A549 treated with Mapracorat at 1 μM for 4 hours (cell line): ENCODE measurements around the gene SPRR2E. TPM values are rescaled to one million over a fixed set of nuclear protein-coding genes. Genes with fewer than 3 reads are reported as not detected.

ENCODE experiments used
- total RNA-seq: library from RNA; stranded (reverse); fragments of 200-300 nt; extraction: Qiagen RNA extraction; gene quantifications from 5 replicates; pipeline ENCODE4 v1.2.3, GENCODE V29; 2022

The SPRR2E gene
- total RNA-seq = not detected in 5 replicates

DNA sequence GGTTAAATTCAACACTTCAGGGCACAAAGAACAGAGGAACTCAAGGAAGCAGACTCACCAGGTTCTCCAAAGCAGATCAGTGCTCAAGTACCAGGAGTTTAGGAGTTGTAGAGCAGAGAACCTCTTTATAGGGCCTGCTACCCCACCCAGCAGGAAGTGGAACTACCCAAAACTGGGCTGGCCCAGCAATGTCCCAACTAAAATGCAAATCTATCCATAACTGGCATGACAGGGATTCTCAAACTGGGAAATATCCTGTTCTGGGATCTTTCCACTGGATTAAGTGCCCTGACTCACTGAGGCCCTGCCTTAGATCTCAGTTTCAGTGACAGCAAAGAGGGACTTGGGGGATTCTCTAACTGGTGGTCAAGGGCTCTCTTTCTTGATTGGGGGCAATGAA lies at the start of gene SPRR2E:
Gene SPRR2E (minus strand): TSS at position 101 of the 400 bp plus-strand sequence. CDS start 775 bp downstream, outside the sequence.

DNA sequence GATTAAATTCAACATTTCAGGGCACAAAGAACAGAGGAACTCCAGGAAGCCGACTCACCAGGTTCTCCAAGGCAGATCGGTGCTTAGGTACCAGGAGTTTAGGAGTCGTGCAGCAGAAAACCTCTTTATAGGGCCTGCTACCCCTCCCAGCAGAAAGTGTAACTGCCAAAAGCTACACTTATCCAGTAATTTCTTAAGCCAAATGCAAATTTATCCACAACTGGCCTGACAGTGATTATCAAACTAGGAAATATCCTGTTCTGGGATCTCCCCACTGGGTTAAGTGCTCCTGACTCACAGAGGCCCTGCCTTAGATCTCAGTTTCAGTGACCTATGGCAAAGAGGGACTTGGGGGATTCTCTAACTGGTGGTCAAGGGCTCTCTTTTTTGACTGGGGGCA lies 19.1 kb upstream of the SPRR2E start, which contains the start of gene SPRR2F:
Gene SPRR2F (minus strand): TSS at position 101 of the 400 bp plus-strand sequence. CDS start 783 bp downstream, outside the sequence.

DNA sequence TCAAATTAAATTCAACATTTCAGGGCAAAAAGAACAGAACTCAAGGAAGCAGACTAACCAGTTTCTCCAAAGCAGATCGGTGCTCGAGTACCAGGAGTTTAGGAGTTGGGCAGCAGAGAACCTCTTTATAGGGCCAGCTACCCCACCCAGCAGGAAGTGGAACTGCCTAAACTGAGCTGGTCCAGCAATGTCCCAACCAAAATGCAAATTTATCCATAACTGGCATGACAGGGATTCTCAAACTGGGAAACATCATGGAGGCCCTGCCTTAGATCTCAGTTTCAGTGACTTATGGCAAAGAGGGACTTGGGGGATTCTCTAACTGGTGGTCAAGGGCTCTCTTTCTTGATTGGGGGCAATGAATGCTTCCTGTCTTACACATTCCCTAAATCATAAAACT lies 22.8 kb downstream of the SPRR2E start, which contains the start of gene SPRR2B:
Gene SPRR2B (minus strand): TSS at position 101 of the 400 bp plus-strand sequence. CDS start 772 bp downstream, outside the sequence.

DNA sequence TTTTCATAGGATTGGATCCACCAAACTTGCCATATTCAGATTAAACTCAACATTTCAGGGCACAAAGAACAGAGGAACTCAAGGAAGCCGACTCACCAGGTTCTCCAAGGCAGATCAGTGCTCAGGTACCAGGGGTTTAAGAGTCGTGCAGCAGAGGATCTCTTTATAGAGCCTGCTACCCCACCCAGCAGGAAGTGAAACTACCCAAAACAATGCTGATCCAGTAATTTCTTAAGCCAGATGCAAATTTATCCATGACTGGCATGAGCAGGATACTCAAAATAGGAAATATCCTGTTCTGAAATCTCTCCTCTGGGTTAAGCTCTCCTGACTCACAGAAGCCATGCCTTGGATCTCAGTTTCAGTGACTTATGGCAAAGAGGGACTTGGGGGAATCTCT lies 37.0 kb downstream of the SPRR2E start, which contains the start of gene SPRR2A:
Gene SPRR2A (minus strand): TSS at position 138 of the 400 bp plus-strand sequence. CDS start 777 bp downstream, outside the sequence.

Other genes starting within 250 kb of the SPRR2E start
- not detected in 5 replicates for gene LCE7A, start 234.5 kb downstream of the SPRR2E start, total RNA-seq
- gene SMCP, start 216.2 kb downstream of the SPRR2E start, total RNA-seq = not detected in 5 replicates
- gene IVL, start 186.0 kb downstream of the SPRR2E start, total RNA-seq = 0.06 to 0.13 TPM (median 0.10 TPM) in 3 of 5 replicates, not detected in the others
- gene SPRR5, start 147.3 kb downstream of the SPRR2E start, total RNA-seq = not detected in 5 replicates
- gene SPRR4, start 123.9 kb downstream of the SPRR2E start, total RNA-seq = not detected in 5 replicates
- gene SPRR1A, start 110.4 kb downstream of the SPRR2E start, total RNA-seq = not detected in 5 replicates
- gene SPRR3, start 92.8 kb downstream of the SPRR2E start, total RNA-seq = not detected in 5 replicates
- not detected in 5 replicates for gene SPRR1B, start 63.3 kb downstream of the SPRR2E start, total RNA-seq
- gene SPRR2D, start 53.4 kb downstream of the SPRR2E start, total RNA-seq = not detected in 5 replicates
- gene SPRR2A, start 37.0 kb downstream of the SPRR2E start, total RNA-seq = not detected in 5 replicates
- gene SPRR2B, start 22.9 kb downstream of the SPRR2E start, total RNA-seq = not detected in 5 replicates
- not detected in 5 replicates for gene SPRR2F, start 19.0 kb upstream of the SPRR2E start, total RNA-seq
- gene SPRR2G, start 56.4 kb upstream of the SPRR2E start, total RNA-seq = not detected in 5 replicates
- not detected in 5 replicates for gene LELP1, start 108.9 kb upstream of the SPRR2E start, total RNA-seq
- not detected in 5 replicates for gene PRR9, start 123.1 kb upstream of the SPRR2E start, total RNA-seq
- not detected in 5 replicates for gene LORICRIN, start 165.2 kb upstream of the SPRR2E start, total RNA-seq
- gene PGLYRP3, start 218.4 kb upstream of the SPRR2E start, total RNA-seq = not detected in 5 replicates